Endothelial cell (in vitro differentiated cells): ENCODE data around the gene KNOP1. TPM values are rescaled to one million over a fixed set of nuclear protein-coding genes. Genes with fewer than 3 reads are reported as not detected.

Source experiments
- DNase-seq: peaks from one replicate; pipeline ENCODE4 v3.0.0; 2021; ENCODE audit warnings: low spot score
- H3K27ac Mint-ChIP-seq: one replicate; pipeline ENCODE4 v1.8.0; 2021; ENCODE audit warnings: mixed read lengths, inconsistent platforms; ENCODE audit not compliant: unreplicated experiment
- H3K27me3 Mint-ChIP-seq: one replicate; pipeline ENCODE4 v1.8.0; 2021; ENCODE audit warnings: mild to moderate bottlenecking, moderate library complexity, mixed read lengths, inconsistent platforms; ENCODE audit not compliant: unreplicated experiment
- H3K36me3 Mint-ChIP-seq: one replicate; pipeline ENCODE4 v1.8.0; 2021; ENCODE audit warnings: mild to moderate bottlenecking, low read depth, mixed read lengths, inconsistent platforms; ENCODE audit not compliant: unreplicated experiment
- H3K4me1 Mint-ChIP-seq: one replicate; pipeline ENCODE4 v1.8.0; 2021; ENCODE audit warnings: mild to moderate bottlenecking, mixed read lengths, inconsistent platforms; ENCODE audit not compliant: unreplicated experiment
- H3K4me3 Mint-ChIP-seq: one replicate; pipeline ENCODE4 v1.8.0; 2021; ENCODE audit warnings: mild to moderate bottlenecking, mixed read lengths, inconsistent platforms; ENCODE audit not compliant: unreplicated experiment
- H3K9me3 Mint-ChIP-seq: one replicate; pipeline ENCODE4 v1.8.0; 2021; ENCODE audit warnings: mixed read lengths, inconsistent platforms; ENCODE audit not compliant: unreplicated experiment
- CTCF ChIP-seq: fragments of 200-600 bp; sonication (generic); IDR thresholded peaks from one replicate; pipeline ENCODE4 v1.5.0; 2021; ENCODE audit warnings: antibody characterized with exemption; ENCODE audit not compliant: unreplicated experiment
- total RNA-seq: library from RNA; stranded (reverse); fragmentation: NEBNext Ultra II Directional; extraction: Animal tissue kit (Norgen Biotek cat#: 25700); gene quantifications from one replicate; pipeline ENCODE4 v1.2.1, GENCODE V29; 2021; ENCODE audit not compliant: unreplicated experiment

Gene KNOP1
- total RNA-seq, 1 donor from 2014 or later, result 36.6 TPM

GRCh38 chr16:19716183-19716582 lies 1.8 kb downstream of the KNOP1 start:
- peak overlapping the region; percentile 88 for H3K4me3 Mint-ChIP-seq
- peaks cover 55% of the 10 kb centered on the region for H3K4me1 Mint-ChIP-seq
- H3K36me3 Mint-ChIP-seq, result peaks cover 25% of the 10 kb centered on the region
- peaks cover 18% of the 10 kb centered on the region for H3K27me3 Mint-ChIP-seq
- peak overlapping the region; percentile 45 for H3K27ac Mint-ChIP-seq
- no peak for DNase-seq
- no peaks in the 10 kb centered on the region for H3K9me3 Mint-ChIP-seq
- no peak for TF ChIP-seq CTCF

- Mint-ChIP-seq H3K27me3 (peaks cover 18% of the 10 kb centered on the region), H3K4me3 (no peak overlapping the region), H3K36me3 (peaks cover 25% of the 10 kb centered on the region), H3K27ac (peak overlapping the region; percentile 81), H3K9me3 (no peaks in the 10 kb centered on the region), H3K4me1 (peaks cover 52% of the 10 kb centered on the region)
- DNase-seq, result no peak
- no peak for TF ChIP-seq CTCF
These were observed 2.5 kb downstream of the KNOP1 start for GRCh38 chr16:19715566-19715965.

GRCh38 chr16:19713697-19714096 lies 4.3 kb downstream of the KNOP1 start:
- Mint-ChIP-seq H3K27ac (no peak overlapping the region), H3K4me3 (no peak overlapping the region), H3K36me3 (peaks cover 35% of the 10 kb centered on the region), H3K27me3 (peaks cover 22% of the 10 kb centered on the region), H3K4me1 (peaks cover 50% of the 10 kb centered on the region), H3K9me3 (no peaks in the 10 kb centered on the region)
- no peak for TF ChIP-seq CTCF
- no peak for DNase-seq

- DNase-seq, result no peak
- no peak overlapping the region for H3K4me3 Mint-ChIP-seq
- no peak overlapping the region for H3K27ac Mint-ChIP-seq
- H3K27me3 Mint-ChIP-seq, result peaks cover 19% of the 10 kb centered on the region
- H3K36me3 Mint-ChIP-seq, result peaks cover 35% of the 10 kb centered on the region
- no peak for TF ChIP-seq CTCF
- peaks cover 50% of the 10 kb centered on the region for H3K4me1 Mint-ChIP-seq
- no peaks in the 10 kb centered on the region for H3K9me3 Mint-ChIP-seq
These were observed 5.5 kb downstream of the KNOP1 start for GRCh38 chr16:19712418-19713058.

GRCh38 chr16:19711643-19712042 lies 6.4 kb downstream of the KNOP1 start:
- TF ChIP-seq CTCF, result no peak
- Mint-ChIP-seq H3K27me3 (peaks cover 17% of the 10 kb centered on the region), H3K9me3 (no peaks in the 10 kb centered on the region), H3K36me3 (peaks cover 38% of the 10 kb centered on the region), H3K4me3 (peak overlapping the region; percentile 72), H3K27ac (peak overlapping the region; percentile 87), H3K4me1 (peaks cover 43% of the 10 kb centered on the region)
- no peak for DNase-seq
